Measurements from ENCODE around the gene CHEK2.

DNA sequence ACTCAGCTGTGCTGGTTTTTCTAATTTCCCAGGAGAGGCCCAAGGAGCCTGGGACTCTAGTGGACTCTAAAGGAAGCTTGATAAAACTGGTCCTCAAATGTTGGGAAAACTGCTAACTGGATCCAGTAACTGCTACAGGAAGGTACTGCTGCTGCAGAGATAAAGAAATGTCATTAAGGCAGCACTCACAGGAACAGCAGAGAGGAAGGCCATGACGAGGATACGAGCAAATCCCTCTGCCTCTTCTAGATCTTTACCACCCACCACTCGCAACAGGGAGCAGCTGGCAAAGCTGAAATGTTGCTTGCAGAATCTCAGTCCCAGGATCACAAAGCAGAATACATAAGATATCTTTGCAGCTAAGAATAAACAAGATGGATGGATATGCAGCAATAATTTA, 85.4 kb downstream of the CHEK2 start:
- TF ChIP-seq, protein P1, sequence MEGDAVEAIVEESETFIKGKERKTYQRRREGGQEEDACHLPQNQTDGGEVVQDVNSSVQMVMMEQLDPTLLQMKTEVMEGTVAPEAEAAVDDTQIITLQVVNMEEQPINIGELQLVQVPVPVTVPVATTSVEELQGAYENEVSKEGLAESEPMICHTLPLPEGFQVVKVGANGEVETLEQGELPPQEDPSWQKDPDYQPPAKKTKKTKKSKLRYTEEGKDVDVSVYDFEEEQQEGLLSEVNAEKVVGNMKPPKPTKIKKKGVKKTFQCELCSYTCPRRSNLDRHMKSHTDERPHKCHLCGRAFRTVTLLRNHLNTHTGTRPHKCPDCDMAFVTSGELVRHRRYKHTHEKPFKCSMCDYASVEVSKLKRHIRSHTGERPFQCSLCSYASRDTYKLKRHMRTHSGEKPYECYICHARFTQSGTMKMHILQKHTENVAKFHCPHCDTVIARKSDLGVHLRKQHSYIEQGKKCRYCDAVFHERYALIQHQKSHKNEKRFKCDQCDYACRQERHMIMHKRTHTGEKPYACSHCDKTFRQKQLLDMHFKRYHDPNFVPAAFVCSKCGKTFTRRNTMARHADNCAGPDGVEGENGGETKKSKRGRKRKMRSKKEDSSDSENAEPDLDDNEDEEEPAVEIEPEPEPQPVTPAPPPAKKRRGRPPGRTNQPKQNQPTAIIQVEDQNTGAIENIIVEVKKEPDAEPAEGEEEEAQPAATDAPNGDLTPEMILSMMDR (IDR thresholded peaks at IDR 0.05) = no peak
- no peak for TF ChIP-seq POLR2A (IDR thresholded peaks at IDR 0.05)

Measured in prostate gland (tissue), 2 donors.